IMR-90 (cell line): ENCODE measurements around the gene ZCCHC14.
"Not testable (repeated sequence)": the region's sequence is repeated elsewhere in the genome, so short reads cannot be mapped to it uniquely, and the experiment has no call there.

Experiments used
- BHLHE40 ChIP-seq: fragments of 150-350 bp; IDR thresholded peaks from 2 replicates; pipeline ENCODE4 v1.6.1; 2016; ENCODE audit warnings: mild to moderate bottlenecking, low read depth, low read length
- CEBPB ChIP-seq: IDR thresholded peaks from 2 replicates; pipeline ENCODE4 v1.6.1; 2012; ENCODE audit warnings: low read depth, low read length, improper control_type of control experiment
- MAFK ChIP-seq: IDR thresholded peaks from 2 replicates; pipeline ENCODE4 v1.6.1; 2012; ENCODE audit warnings: low read depth, low read length, improper control_type of control experiment
- POLR2A ChIP-seq: IDR thresholded peaks from 2 replicates; pipeline ENCODE4 v1.6.1; 2012; ENCODE audit warnings: mild to moderate bottlenecking, low read depth, low read length
- TF ChIP-seq, protein P1 (sequence below): conservative IDR thresholded peaks from 2 replicates; pipeline ENCODE4 v1.5.1; 2012; ENCODE audit warnings: mild to moderate bottlenecking, low read depth, low read length, improper control_type of control experiment

GRCh38 chr16:87362828-87363559, 129.8 kb downstream of the ZCCHC14 start:
- TF ChIP-seq, protein P1, sequence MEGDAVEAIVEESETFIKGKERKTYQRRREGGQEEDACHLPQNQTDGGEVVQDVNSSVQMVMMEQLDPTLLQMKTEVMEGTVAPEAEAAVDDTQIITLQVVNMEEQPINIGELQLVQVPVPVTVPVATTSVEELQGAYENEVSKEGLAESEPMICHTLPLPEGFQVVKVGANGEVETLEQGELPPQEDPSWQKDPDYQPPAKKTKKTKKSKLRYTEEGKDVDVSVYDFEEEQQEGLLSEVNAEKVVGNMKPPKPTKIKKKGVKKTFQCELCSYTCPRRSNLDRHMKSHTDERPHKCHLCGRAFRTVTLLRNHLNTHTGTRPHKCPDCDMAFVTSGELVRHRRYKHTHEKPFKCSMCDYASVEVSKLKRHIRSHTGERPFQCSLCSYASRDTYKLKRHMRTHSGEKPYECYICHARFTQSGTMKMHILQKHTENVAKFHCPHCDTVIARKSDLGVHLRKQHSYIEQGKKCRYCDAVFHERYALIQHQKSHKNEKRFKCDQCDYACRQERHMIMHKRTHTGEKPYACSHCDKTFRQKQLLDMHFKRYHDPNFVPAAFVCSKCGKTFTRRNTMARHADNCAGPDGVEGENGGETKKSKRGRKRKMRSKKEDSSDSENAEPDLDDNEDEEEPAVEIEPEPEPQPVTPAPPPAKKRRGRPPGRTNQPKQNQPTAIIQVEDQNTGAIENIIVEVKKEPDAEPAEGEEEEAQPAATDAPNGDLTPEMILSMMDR = not testable (repeated sequence)
- TF ChIP-seq MAFK, POLR2A, BHLHE40, CEBPB: not testable (repeated sequence)
